Hepatocyte (in vitro differentiated cells): ENCODE measurements around the gene EXD3.

Experiments
- CTCF ChIP-seq: fragments of 200-600 bp; sonication (generic); IDR thresholded peaks from 2 replicates; pipeline ENCODE4 v1.5.1; 2016; ENCODE audit warnings: antibody characterized with exemption, mild to moderate bottlenecking; ENCODE audit not compliant: poor library complexity
- EZH2 ChIP-seq: fragments of 200-600 bp; sonication (generic); IDR thresholded peaks from 2 replicates; pipeline ENCODE4 v1.6.1; 2016; ENCODE audit warnings: antibody characterized with exemption, mild to moderate bottlenecking, borderline replicate concordance

GRCh38 chr9:137396227-137396626 is 26.7 kb downstream of the EXD3 start:
- TF ChIP-seq CTCF = no peak
- no peak for TF ChIP-seq EZH2
